ENCODE data around the gene DDX56.

The DDX56 gene

DNA sequence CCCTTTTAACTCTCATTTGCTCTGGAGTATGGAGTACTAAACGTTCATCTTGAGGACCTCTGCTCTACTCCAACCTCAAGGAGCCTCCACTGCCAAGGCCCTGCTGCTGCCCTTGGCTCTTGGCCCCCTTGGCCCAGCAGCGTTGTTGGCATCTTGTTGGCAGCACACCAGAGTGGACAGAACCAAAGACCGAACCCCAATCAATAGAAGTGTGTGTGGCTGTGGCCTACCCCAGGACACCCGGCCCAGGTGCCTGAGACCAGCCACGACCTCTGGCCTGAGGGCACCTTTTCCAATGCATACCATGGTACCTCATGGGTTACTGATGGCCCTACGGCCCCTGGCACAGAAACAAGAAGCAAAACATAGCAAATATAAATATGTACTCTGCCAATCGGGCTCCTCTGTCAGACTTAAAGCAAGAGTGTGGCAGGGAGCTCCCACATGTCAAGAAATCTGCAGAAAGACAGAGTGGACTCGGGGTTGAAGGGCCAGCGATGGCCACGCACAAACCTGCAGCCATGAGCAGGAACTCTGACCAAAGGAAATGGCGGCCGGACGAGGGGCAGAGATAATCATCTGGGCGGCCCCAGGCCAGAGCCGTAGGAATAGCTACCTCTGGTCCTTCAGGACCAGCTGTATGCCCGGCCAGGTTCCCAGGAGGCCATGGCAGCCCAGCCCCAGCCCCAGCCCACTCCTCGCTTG is 35.5 kb downstream of the DDX56 start:
- H3K4me3 ChIP-seq (ENCODE audit: low read depth in 1 of 5, low read length in 5 of 5): no peak overlapping the region
- no peaks in the 10 kb centered on the region for H3K27me3 ChIP-seq (ENCODE audit: control insufficient read depth in 5 of 5, insufficient read depth in 4 of 5, low read length in 5 of 5)
- H3K4me1 ChIP-seq (ENCODE audit: control insufficient read depth in 5 of 5, insufficient read depth in 5 of 5, low read length in 5 of 5): peaks cover 0 to 68% (median 39%) of the 10 kb centered on the region in 5 donors
- H3K9ac ChIP-seq (ENCODE audit: low read length in 5 of 5): no peak overlapping the region
- H3K9me3 ChIP-seq (ENCODE audit: control insufficient read depth in 5 of 5, low read length in 5 of 5): no peaks in the 10 kb centered on the region
- peak overlapping the region; percentile 74 for H3K27ac ChIP-seq (ENCODE audit: low read depth, low read length)
- H3K36me3 ChIP-seq (ENCODE audit: control insufficient read depth in 5 of 5, insufficient read depth in 5 of 5, low read length in 5 of 5): no peaks in the 10 kb centered on the region

DNA sequence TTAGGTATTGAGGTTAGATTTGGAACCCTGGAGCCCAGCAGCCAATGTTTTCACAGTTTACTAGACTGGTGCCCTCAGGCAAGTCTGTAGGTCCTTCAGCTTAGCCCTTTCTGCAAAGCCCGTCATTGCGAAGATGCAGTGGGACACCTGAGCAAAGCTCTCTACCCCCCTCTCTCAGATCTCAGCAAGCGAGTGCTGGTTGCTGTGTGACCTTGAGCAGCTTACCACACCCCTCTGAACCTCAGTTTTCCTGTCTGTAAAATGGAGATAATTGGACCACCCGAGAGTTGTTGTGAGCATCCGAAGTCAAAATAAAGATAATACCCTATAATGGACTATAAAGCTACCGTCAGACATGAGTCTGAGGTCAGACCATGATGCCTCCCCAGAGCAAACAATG is 36.3 kb downstream of the DDX56 start:
- H3K36me3 ChIP-seq (ENCODE audit: control insufficient read depth in 5 of 5, insufficient read depth in 5 of 5, low read length in 5 of 5): no peaks in the 10 kb centered on the region

DNA sequence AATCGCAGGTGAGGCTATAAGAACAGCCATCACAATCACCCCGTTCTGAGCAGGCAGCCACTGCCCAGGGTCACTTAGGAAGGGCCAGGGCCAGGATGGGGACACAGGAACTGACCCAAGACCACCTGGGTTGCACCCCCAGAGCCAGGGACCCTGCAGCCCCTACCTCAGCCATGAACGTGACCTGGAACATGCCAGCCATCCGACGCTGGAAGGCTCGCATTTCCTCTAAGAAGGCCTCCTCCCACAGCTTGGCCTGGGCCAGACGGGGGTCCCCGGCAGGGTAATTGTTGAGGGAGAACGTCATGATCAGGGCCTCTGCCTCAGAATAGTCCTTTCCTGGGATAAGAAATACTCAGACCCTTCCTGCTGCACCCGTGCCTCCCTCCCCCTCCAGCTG is 37.6 kb downstream of the DDX56 start:
- Histone ChIP-seq H3K9ac (ENCODE audit: low read length in 5 of 5) (no peak overlapping the region), H3K4me3 (ENCODE audit: low read depth in 1 of 5, low read length in 5 of 5) (no peak overlapping the region), H3K27me3 (ENCODE audit: control insufficient read depth in 5 of 5, insufficient read depth in 4 of 5, low read length in 5 of 5) (no peaks in the 10 kb centered on the region), H3K4me1 (ENCODE audit: control insufficient read depth in 5 of 5, insufficient read depth in 5 of 5, low read length in 5 of 5) (peaks cover 0 to 47% (median 25%) of the 10 kb centered on the region in 5 donors), H3K9me3 (ENCODE audit: control insufficient read depth in 5 of 5, low read length in 5 of 5) (no peaks in the 10 kb centered on the region), H3K36me3 (ENCODE audit: control insufficient read depth in 5 of 5, insufficient read depth in 5 of 5, low read length in 5 of 5) (no peaks in the 10 kb centered on the region), H3K27ac (ENCODE audit: low read depth, low read length) (no peak overlapping the region)

More for the DNA sequence above, 36.3 kb downstream of the DDX56 start:
- no peak overlapping the region for H3K4me3 ChIP-seq (ENCODE audit: low read depth in 1 of 5, low read length in 5 of 5)
- H3K9me3 ChIP-seq (ENCODE audit: control insufficient read depth in 5 of 5, low read length in 5 of 5): no peaks in the 10 kb centered on the region
- H3K9ac ChIP-seq (ENCODE audit: low read length in 5 of 5): no peak overlapping the region
- H3K4me1 ChIP-seq (ENCODE audit: control insufficient read depth in 5 of 5, insufficient read depth in 5 of 5, low read length in 5 of 5): peaks cover 0 to 60% (median 31%) of the 10 kb centered on the region in 5 donors
- no peaks in the 10 kb centered on the region for H3K27me3 ChIP-seq (ENCODE audit: control insufficient read depth in 5 of 5, insufficient read depth in 4 of 5, low read length in 5 of 5)
- peak overlapping the region; percentile 74 for H3K27ac ChIP-seq (ENCODE audit: low read depth, low read length)

DNA sequence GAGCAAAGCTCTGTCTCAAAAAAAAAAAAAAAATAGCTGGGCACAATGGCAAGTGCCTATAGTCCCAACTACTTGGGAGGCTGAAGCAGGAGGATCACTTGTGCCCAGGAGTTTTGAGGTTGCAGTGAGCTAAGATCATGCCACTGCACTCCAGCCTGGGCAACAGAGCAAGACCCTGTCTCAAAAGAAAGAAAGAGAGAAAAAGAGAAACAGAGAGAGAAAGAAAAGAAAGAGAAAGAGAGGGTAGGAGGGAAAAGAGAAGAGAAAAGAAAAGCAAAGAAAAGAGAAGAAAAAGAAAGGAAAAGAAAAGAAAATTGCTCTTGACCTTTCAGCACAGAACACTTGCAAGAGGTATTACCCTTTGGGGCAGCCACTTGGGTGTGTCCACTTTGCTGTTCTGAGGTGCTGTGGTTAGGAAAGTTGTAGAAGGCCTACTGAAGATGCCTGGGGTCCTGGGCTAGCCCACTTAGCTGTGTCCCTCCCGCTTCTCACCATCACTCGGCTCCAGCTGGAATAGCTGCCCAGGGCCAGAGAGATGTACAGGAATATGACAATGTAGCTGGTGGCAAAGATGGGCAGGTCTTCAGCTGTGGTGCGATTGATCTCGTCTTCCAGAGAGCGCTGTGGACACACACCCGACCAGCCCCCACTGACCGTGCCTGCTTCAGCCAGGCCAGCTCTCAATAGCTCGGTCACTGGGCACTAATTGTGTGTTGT is 38.2 kb downstream of the DDX56 start:
- H3K9ac ChIP-seq (ENCODE audit: low read length in 5 of 5): no peak overlapping the region
- no peaks in the 10 kb centered on the region for H3K9me3 ChIP-seq (ENCODE audit: control insufficient read depth in 5 of 5, low read length in 5 of 5)
- no peaks in the 10 kb centered on the region for H3K27me3 ChIP-seq (ENCODE audit: control insufficient read depth in 5 of 5, insufficient read depth in 4 of 5, low read length in 5 of 5)
- H3K4me1 ChIP-seq (ENCODE audit: control insufficient read depth in 5 of 5, insufficient read depth in 5 of 5, low read length in 5 of 5): peaks cover 0 to 41% (median 23%) of the 10 kb centered on the region in 5 donors
- H3K36me3 ChIP-seq (ENCODE audit: control insufficient read depth in 5 of 5, insufficient read depth in 5 of 5, low read length in 5 of 5): no peaks in the 10 kb centered on the region
- no peak overlapping the region for H3K27ac ChIP-seq (ENCODE audit: low read depth, low read length)
- H3K4me3 ChIP-seq (ENCODE audit: low read depth in 1 of 5, low read length in 5 of 5): no peak overlapping the region

DNA sequence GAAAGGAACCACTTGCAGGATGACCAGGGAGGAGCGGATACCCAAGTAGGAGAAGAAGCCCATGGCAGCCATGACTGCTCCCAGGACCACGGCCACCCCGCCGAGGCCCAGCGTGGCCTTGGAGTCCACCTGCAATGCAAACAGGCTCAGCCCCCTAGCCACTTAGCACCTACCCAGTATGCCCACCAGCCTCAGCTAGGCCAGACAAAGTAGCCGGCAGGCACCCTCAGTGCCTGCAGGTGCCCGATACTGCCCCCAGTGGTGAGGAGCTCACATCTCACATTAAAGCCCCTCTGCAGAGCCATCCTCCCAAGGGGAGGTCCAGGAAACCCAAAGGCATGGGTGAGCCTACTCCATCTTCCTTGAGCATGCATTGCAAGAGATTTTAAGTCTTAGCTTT is 39.2 kb downstream of the DDX56 start:
- Histone ChIP-seq H3K27me3 (ENCODE audit: control insufficient read depth in 5 of 5, insufficient read depth in 4 of 5, low read length in 5 of 5) (no peaks in the 10 kb centered on the region), H3K27ac (ENCODE audit: low read depth, low read length) (no peak overlapping the region), H3K4me3 (ENCODE audit: low read depth in 1 of 5, low read length in 5 of 5) (no peak overlapping the region)

DNA sequence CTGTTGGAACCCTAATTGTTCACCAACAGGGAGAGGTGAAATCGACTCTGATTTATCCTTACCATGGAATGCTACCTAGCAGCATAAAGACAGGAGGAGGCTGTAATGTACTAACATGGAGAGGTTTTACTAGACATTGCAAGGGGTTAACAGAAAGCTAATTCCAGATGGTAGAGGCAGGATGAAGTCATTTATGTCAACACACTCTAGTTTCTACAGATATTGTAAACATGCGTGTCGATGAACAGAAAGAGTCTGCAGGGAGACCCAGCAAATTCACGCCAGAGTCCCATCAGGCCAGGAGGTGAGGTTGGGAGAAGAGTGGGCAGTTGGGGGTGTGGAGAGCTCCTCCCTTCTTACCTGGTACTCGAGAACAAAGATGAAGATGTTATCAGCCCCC is 39.6 kb downstream of the DDX56 start:
- Histone ChIP-seq H3K27me3 (ENCODE audit: control insufficient read depth in 5 of 5, insufficient read depth in 4 of 5, low read length in 5 of 5) (no peaks in the 10 kb centered on the region), H3K36me3 (ENCODE audit: control insufficient read depth in 5 of 5, insufficient read depth in 5 of 5, low read length in 5 of 5) (no peaks in the 10 kb centered on the region), H3K27ac (ENCODE audit: low read depth, low read length) (no peak overlapping the region), H3K9me3 (ENCODE audit: control insufficient read depth in 5 of 5, low read length in 5 of 5) (no peaks in the 10 kb centered on the region), H3K4me1 (ENCODE audit: control insufficient read depth in 5 of 5, insufficient read depth in 5 of 5, low read length in 5 of 5) (peaks cover 0 to 27% (median 12%) of the 10 kb centered on the region in 5 donors), H3K4me3 (ENCODE audit: low read depth in 1 of 5, low read length in 5 of 5) (no peak overlapping the region), H3K9ac (ENCODE audit: low read length in 5 of 5) (no peak overlapping the region)

More for the DNA sequence above, 39.2 kb downstream of the DDX56 start:
- H3K36me3 ChIP-seq (ENCODE audit: control insufficient read depth in 5 of 5, insufficient read depth in 5 of 5, low read length in 5 of 5): no peaks in the 10 kb centered on the region
- H3K9me3 ChIP-seq (ENCODE audit: control insufficient read depth in 5 of 5, low read length in 5 of 5): no peaks in the 10 kb centered on the region
- H3K9ac ChIP-seq (ENCODE audit: low read length in 5 of 5): no peak overlapping the region
- H3K4me1 ChIP-seq (ENCODE audit: control insufficient read depth in 5 of 5, insufficient read depth in 5 of 5, low read length in 5 of 5): peaks cover 0 to 31% (median 13%) of the 10 kb centered on the region in 5 donors

DNA sequence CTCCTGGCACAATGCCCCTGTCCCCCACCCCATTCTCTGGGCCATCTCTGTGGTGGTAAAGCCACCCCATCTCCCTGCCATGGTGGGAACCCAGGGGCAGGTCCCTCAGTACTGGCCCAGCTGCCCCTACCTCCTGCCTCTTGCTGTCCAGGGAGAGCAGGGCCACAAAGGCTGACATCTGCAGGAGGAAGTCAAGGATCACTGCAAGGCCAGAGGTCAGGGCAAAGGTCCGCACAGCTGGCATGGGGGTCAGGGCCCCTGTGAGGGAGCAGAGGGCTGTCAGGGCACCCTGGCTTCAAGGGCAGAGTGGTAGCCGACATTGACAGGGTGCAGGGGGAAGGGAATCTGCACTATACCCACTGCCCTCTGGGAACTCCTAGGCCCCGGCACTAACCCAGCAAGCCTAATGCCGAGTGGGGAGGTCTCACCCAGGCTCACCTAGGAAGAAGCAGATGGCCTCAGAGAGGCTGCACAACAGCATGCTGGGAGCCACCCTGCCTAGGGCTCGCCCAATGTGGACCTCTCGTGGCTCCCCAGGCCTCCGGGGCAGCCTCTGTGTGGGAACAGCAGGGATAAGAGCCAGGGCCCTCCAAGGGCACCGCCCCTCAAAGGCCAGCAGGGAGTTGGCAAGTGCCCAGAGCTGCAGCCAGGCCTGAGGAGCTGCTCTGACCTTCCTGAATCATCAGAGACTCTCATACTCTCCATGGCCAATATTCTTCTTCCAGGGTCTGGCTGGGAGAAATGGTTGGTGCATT is 40.2 kb downstream of the DDX56 start:
- Histone ChIP-seq H3K4me1 (ENCODE audit: control insufficient read depth in 5 of 5, insufficient read depth in 5 of 5, low read length in 5 of 5) (peaks cover 0 to 21% (median 12%) of the 10 kb centered on the region in 5 donors), H3K36me3 (ENCODE audit: control insufficient read depth in 5 of 5, insufficient read depth in 5 of 5, low read length in 5 of 5) (no peaks in the 10 kb centered on the region), H3K27ac (ENCODE audit: low read depth, low read length) (no peak overlapping the region), H3K27me3 (ENCODE audit: control insufficient read depth in 5 of 5, insufficient read depth in 4 of 5, low read length in 5 of 5) (no peaks in the 10 kb centered on the region), H3K4me3 (ENCODE audit: low read depth in 1 of 5, low read length in 5 of 5) (no peak overlapping the region), H3K9ac (ENCODE audit: low read length in 5 of 5) (no peak overlapping the region), H3K9me3 (ENCODE audit: control insufficient read depth in 5 of 5, low read length in 5 of 5) (peaks cover 0 to under 1% (median 0%) of the 10 kb centered on the region in 5 donors)

DNA sequence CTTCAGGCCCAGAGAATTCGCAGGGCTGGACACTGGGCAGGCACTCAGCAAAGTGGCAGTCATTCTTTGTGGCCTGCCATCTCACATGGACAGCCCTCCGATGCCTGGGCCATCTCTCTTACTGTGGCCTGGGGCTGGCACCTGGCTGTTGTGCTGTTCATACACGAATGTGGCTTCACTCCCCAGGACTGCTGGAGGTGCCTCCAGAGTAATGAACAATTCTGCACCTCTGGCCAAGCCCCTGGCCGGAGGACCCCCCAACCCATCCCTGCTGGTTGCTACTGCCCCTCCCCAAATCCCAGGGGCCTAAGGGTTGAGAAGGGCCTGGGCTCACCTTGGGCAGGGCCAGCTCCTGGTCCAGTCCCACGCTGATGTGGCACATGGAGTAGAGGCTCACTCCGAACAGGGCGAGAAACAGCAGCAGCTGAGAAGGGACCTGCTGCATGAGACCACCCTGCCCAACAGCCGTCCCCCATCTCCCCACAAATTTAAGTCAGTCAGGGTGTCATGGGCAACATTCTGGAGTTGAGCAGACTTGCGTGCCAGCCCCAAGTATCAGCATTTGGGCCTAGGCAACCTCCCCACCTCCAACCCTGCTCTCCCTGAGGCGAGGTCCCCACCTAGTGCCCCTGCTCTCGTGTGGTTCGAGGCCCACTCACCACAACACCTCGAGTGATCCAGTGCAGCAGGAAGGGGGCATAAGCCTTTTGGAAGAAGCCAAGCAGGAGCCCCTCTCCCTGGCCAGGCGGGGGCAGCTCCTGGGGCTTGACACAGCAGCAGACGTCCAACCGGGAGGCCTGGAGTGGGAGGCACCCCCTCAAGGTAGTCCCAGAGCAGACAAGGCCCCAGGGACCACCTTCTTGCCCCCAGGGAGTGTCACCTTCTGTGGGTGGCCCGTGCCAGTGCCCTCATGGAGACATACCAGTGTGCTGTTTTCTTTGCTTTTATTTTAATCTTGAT is 42.0 kb downstream of the DDX56 start:
- H3K9me3 ChIP-seq (ENCODE audit: control insufficient read depth in 5 of 5, low read length in 5 of 5): peaks cover 0 to 4% (median 0%) of the 10 kb centered on the region in 5 donors

DNA sequence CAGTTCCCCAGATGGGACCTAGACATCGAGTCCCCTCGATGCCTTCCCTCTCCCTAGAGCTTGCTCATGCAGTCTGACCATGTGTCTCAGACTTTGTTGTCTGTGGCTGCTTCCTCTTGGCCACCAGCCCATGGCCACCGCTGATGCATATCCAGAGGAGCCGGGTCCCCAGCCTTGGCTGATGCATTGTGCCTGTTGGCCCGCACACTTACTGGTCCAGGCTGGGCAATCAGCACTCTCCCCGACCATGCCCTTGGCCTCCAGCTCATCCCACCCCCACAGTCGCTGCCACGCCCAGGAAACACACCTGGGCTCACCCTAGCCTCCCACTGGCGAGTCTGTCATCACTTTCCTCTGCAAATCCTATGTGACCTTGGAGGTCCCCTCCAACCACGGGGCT is 42.7 kb downstream of the DDX56 start:
- peaks cover 0 to 7% (median 2%) of the 10 kb centered on the region in 5 donors for H3K9me3 ChIP-seq (ENCODE audit: control insufficient read depth in 5 of 5, low read length in 5 of 5)
- peaks cover 0 to 5% (median 0%) of the 10 kb centered on the region in 5 donors for H3K4me1 ChIP-seq (ENCODE audit: control insufficient read depth in 5 of 5, insufficient read depth in 5 of 5, low read length in 5 of 5)
- H3K9ac ChIP-seq (ENCODE audit: low read length in 5 of 5): no peak overlapping the region
- H3K27ac ChIP-seq (ENCODE audit: low read depth, low read length): no peak overlapping the region
- H3K36me3 ChIP-seq (ENCODE audit: control insufficient read depth in 5 of 5, insufficient read depth in 5 of 5, low read length in 5 of 5): no peaks in the 10 kb centered on the region
- H3K4me3 ChIP-seq (ENCODE audit: low read depth in 1 of 5, low read length in 5 of 5): no peak overlapping the region
- no peaks in the 10 kb centered on the region for H3K27me3 ChIP-seq (ENCODE audit: control insufficient read depth in 5 of 5, insufficient read depth in 4 of 5, low read length in 5 of 5)

More for the DNA sequence above, 42.0 kb downstream of the DDX56 start:
- Histone ChIP-seq H3K4me1 (ENCODE audit: control insufficient read depth in 5 of 5, insufficient read depth in 5 of 5, low read length in 5 of 5) (peaks cover 0 to 5% (median 0%) of the 10 kb centered on the region in 5 donors), H3K27ac (ENCODE audit: low read depth, low read length) (no peak overlapping the region), H3K9ac (ENCODE audit: low read length in 5 of 5) (no peak overlapping the region), H3K27me3 (ENCODE audit: control insufficient read depth in 5 of 5, insufficient read depth in 4 of 5, low read length in 5 of 5) (no peaks in the 10 kb centered on the region), H3K36me3 (ENCODE audit: control insufficient read depth in 5 of 5, insufficient read depth in 5 of 5, low read length in 5 of 5) (no peaks in the 10 kb centered on the region), H3K4me3 (ENCODE audit: low read depth in 1 of 5, low read length in 5 of 5) (no peak overlapping the region)

All from subcutaneous abdominal adipose tissue (tissue), 5 donors.